Body of pancreas (tissue), 4 donors: Measurements from ENCODE around the gene AOC3. TPM values are rescaled to one million over a fixed set of nuclear protein-coding genes. Genes with fewer than 3 reads are reported as not detected.
"Not testable (repeated sequence)": the region's sequence is repeated elsewhere in the genome, so short reads cannot be mapped to it uniquely, and the experiment has no call there.

ENCODE experiments used
- ATAC-seq: fragments of 150-250 bp; one replicate; pipeline ENCODE4 v1.9.1; 2016
- DNase-seq, 4 donors: peaks; one replicate each; pipeline ENCODE4 v3.0.0-alpha.2; 2019
- H3K27ac ChIP-seq, 4 donors: fragments of 200-600 bp; sonication (generic); 1 replicate in 3 of 4; 2 replicates in 1 of 4; pipeline versions ENCODE4 v1.5.1 to v1.6.1; 2016 to 2019; ENCODE audit warnings: mild to moderate bottlenecking in 1 of 4, mixed read lengths in 1 of 4, moderate library complexity in 1 of 4
- H3K27me3 ChIP-seq, 2 donors: fragments of 200-600 bp; sonication (generic); one replicate each; pipeline ENCODE4 v1.6.0; 2016; ENCODE audit warnings: mild to moderate bottlenecking in 1 of 2
- H3K36me3 ChIP-seq, 2 donors: fragments of 200-600 bp; sonication (generic); replicated peaks in 1 of 2; 2 replicates each; pipeline ENCODE4 v1.5.1; 2016; ENCODE audit warnings: low read depth in 2 of 2; ENCODE audit not compliant: insufficient read depth in 1 of 2
- H3K4me1 ChIP-seq: fragments of 200-600 bp; sonication (generic); one replicate; pipeline ENCODE4 v1.6.0; 2016
- H3K4me3 ChIP-seq, 2 donors: fragments of 200-600 bp; sonication (generic); 1 replicate in 1 of 2; 2 replicates in 1 of 2; pipeline ENCODE4 v1.5.1; 2016 to 2019
- H3K9me3 ChIP-seq, 3 donors: fragments of 200-600 bp; sonication (generic); 1 replicate in 2 of 3; 2 replicates in 1 of 3; pipeline ENCODE4 v1.5.1; 2016
- CTCF ChIP-seq, 7 experiments: fragments of 450-650 bp in 4 of 7; fragments of 200-600 bp in 3 of 7; sonication (generic) in 3 of 7; IDR thresholded peaks; one replicate each; pipeline ENCODE4 v1.5.1; 2016 to 2019; ENCODE audit warnings: antibody characterized with exemption in 7 of 7
- POLR2A ChIP-seq, 3 donors: fragments of 450-650 bp; IDR thresholded peaks; one replicate each; pipeline ENCODE4 v1.6.1; 2016; ENCODE audit warnings: antibody characterized with exemption in 3 of 3, mild to moderate bottlenecking in 2 of 3
- WGBS, 2 donors: methylation state at CpG; one replicate each; pipeline ENCODE4 v1.1.5; 2017; 5-methylcytosine and 5-hydroxymethylcytosine counted together
- intact Hi-C: fragments of 100-400 bp; cut with DNase I; formaldehyde crosslinking; loops from one replicate; pipeline ENCODE4 v1.15.1; 2023
- total RNA-seq, 2 donors: library from RNA; depleted of rRNA; stranded (reverse); fragments of >200 nt; gene quantifications; one replicate each; pipeline ENCODE4 v1.1.0, GENCODE V29; 2016

The AOC3 gene
- total RNA-seq, 2 donors from 2014 or later: 6.5 to 55.7 TPM

GRCh38 chr17:42878123-42878880 lies 27.3 kb downstream of the AOC3 start:
- H3K4me3 ChIP-seq: no peak overlapping the region

GRCh38 chr17:42878924-42879595 lies 28.1 kb downstream of the AOC3 start:
- Histone ChIP-seq H3K4me3 (no peak overlapping the region), H3K27me3 (no peaks in the 10 kb centered on the region), H3K9me3 (no peaks in the 10 kb centered on the region), H3K4me1 (no peaks in the 10 kb centered on the region), H3K27ac (peak overlapping the region in 1 of 4 donors; percentile 26), H3K36me3 (no peaks in the 10 kb centered on the region)
- WGBS, 2 donors: 82% methylated on average over 6 to 8 of the region's 8 CpGs
- ATAC-seq (no peak), DNase-seq (no peak)
- no peak for TF ChIP-seq POLR2A (IDR thresholded peaks at IDR 0.05)
- no peak for TF ChIP-seq CTCF (IDR thresholded peaks at IDR 0.05)
- intact Hi-C loops: no loop called here

More at GRCh38 chr17:42878123-42878880, 27.3 kb downstream of the AOC3 start:
- no peaks in the 10 kb centered on the region for H3K27me3 ChIP-seq
- DNase-seq: peak; percentile 29 to 86 (median 54)
- H3K27ac ChIP-seq: peak overlapping the region in 1 of 4 donors; percentile 26
- no peaks in the 10 kb centered on the region for H3K36me3 ChIP-seq
- intact Hi-C loops: no loop called here
- WGBS, 2 donors: 40 to 44% methylated on average over 11 to 13 of the region's 13 CpGs
- TF ChIP-seq POLR2A (IDR thresholded peaks at IDR 0.05) (no peak), CTCF (IDR thresholded peaks at IDR 0.05) (peak in 1 of 7 experiments; percentile 8)
- H3K4me1 ChIP-seq: no peaks in the 10 kb centered on the region
- ATAC-seq: peak; percentile 54
- H3K9me3 ChIP-seq: no peaks in the 10 kb centered on the region

GRCh38 chr17:42879596-42879985 lies 28.6 kb downstream of the AOC3 start:
- Histone ChIP-seq H3K4me1 (no peaks in the 10 kb centered on the region), H3K36me3 (no peaks in the 10 kb centered on the region), H3K27ac (no peak overlapping the region), H3K9me3 (no peaks in the 10 kb centered on the region), H3K27me3 (no peaks in the 10 kb centered on the region), H3K4me3 (no peak overlapping the region)
- intact Hi-C loops: no loop called here
- DNase-seq (no peak), ATAC-seq (no peak)
- TF ChIP-seq POLR2A (IDR thresholded peaks at IDR 0.05) (no peak), CTCF (IDR thresholded peaks at IDR 0.05) (no peak)
- WGBS, 2 donors: 73 to 81% methylated on average over 6 of the region's 6 CpGs

- Histone ChIP-seq H3K36me3 (no peaks in the 10 kb centered on the region), H3K4me1 (peaks cover 7% of the 10 kb centered on the region), H3K27me3 (no peaks in the 10 kb centered on the region), H3K27ac (no peak overlapping the region), H3K4me3 (no peak overlapping the region), H3K9me3 (no peaks in the 10 kb centered on the region)
- ATAC-seq: no peak
- TF ChIP-seq CTCF (IDR thresholded peaks at IDR 0.05): no peak
- TF ChIP-seq POLR2A (IDR thresholded peaks at IDR 0.05): no peak
- no peak for DNase-seq
- intact Hi-C loops: no loop called here
- WGBS, 2 donors: 73 to 81% methylated on average over 5 of the region's 5 CpGs
These were observed 29.8 kb downstream of the AOC3 start for GRCh38 chr17:42880776-42881310.

- ATAC-seq, DNase-seq, H3K9me3 ChIP-seq, H3K27ac ChIP-seq, H3K36me3 ChIP-seq, H3K4me3 ChIP-seq, H3K27me3 ChIP-seq, intact Hi-C loops: not testable (repeated sequence)
- peaks cover 11% of the 10 kb centered on the region for H3K4me1 ChIP-seq
- 88 to 90% methylated on average over 6 of the region's 6 CpGs for WGBS, 2 donors
These were observed 30.7 kb downstream of the AOC3 start for GRCh38 chr17:42881706-42882105.
